Fibroblast of skin of right quadriceps (primary cell): Measurements from ENCODE around the gene ABCB4.
"Not testable (repeated sequence)": the region's sequence is repeated elsewhere in the genome, so short reads cannot be mapped to it uniquely, and the experiment has no call there.

Experiments
- DNase-seq: peaks from one replicate; pipeline ENCODE4 v3.0.0-alpha.2; 2013

ABCB4 gene

DNA sequence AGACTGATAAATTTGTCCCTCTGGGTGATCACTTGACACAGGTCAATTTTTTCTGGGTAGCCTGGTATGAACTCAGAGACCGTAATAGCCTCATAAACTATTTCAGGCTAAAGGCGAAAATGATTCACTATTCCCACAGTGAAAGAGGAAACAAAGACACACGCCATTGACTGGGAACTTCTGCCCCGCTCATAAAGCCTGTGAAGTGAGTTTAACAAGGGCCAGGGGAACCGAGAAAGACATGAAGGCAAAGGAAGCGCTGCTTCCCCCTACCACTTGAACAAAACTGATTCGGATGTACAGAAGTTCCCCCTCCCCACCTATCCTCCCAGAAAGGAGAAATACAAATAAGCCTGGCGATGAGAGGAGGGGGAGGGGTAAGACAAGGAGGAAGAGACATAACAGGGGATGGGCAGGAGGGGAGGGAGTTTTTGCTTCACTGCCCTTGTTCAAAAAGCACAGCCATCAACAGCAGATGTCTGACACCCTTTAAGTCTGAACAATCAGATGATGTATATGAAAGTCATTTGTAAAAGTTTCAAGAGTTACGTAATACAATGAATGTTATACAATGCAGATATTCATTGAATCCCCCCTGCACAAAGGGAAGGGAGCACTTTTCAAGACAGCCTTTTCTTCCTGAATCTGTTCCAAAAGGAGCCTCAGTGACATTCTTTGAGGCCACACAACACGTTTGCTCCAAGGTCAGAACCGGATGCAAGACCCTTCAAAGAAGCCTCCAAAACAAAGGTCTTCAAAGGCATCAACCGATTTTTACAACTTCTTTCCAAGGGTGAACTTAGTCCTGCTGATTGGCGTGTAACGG, 734 bp downstream of the ABCB4 start:
- DNase-seq, result peak; percentile 52

DNA sequence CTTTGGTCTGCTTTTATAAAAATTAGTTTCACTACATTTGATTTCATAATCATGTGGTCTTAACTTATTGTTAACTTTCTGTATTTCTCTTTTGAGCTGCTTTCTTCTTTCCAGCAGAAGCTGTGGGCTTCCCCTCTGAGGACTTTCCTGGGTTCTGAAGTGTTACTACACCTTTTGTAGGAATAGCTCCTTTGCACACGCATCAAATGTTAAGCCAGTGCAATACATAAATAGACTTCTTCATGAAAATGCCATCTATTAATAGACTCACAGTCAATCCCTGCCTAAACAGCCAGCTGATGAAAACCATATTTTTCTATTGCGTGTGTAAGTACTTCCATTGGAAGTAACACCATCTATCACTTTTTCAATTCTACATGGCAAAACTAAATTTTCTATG, 1.5 kb downstream of the ABCB4 start:
- DNase-seq, result peak; percentile 29

DNA sequence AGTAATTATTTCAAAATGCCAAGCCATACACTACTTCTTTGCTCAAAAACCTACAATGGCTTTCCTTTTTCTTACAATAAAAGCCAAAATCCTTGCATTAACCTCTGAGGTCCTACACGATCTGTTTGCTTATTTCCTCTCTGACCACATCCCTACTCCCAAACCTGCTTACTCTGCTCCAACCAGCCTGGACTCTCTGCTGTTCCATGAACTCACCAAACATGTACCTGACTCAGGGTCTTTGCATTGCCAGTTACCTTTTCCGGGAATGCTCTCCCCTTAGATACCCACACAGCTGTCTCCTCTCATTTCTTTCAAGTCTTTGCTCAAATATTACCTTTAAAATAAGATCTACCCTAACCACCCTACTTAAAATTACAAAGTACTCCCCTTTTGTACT, 2.3 kb downstream of the ABCB4 start:
- no peak for DNase-seq

DNA sequence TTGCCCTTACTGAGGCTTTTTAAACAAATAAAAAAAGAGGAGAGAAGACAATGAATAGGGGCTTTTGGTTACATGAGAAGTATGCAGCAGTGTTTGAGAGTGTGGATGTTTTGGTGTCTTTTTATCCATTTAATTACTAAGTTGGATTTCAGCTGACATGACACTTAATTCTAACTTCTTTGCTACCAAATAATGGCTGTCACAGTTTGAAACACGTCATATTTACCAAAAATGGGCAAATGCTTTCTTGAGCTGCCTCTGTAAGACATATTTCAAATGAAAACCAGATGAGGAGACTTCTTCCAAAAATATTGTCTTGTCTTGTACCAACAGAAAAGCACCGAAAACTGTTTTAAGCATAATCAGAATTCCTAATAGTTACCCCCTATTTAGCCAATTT, 4.0 kb downstream of the ABCB4 start:
- DNase-seq, result no peak

DNA sequence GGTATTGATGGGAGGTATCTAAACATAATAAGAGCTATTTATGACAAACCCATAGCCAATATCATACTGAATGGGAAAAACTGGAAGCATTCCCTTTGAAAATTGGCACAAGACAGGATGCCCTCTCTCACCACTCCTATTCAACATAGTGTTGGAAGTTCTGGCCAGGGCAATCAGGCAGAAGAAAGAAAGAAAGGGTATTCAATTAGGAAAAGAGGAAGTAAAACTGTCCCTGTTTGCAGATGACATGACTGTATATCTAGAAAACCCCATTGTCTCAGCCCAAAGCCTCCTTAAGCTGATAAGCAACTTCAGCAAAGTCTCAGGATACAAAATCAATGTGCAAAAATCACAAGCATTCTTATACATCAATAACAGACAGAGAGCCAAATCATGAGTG, 6.3 kb downstream of the ABCB4 start:
- not testable (repeated sequence) for DNase-seq

DNA sequence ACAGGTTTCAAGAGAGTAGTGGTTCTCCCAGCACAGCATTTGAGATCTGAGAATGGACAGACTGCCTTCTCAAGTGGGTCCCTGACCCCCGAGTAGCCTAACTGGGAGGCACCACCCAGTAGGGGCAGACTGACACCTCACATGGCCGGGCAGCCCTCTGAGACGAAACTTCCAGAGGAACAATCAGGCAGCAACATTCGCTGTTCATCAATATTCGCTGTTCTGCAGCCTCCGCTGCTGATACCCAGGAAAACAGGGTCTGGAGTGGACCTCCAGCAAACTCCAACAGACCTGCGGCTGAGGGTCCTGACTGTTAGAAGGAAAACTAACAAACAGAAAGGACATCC, 10.0 kb downstream of the ABCB4 start:
- not testable (repeated sequence) for DNase-seq

DNA sequence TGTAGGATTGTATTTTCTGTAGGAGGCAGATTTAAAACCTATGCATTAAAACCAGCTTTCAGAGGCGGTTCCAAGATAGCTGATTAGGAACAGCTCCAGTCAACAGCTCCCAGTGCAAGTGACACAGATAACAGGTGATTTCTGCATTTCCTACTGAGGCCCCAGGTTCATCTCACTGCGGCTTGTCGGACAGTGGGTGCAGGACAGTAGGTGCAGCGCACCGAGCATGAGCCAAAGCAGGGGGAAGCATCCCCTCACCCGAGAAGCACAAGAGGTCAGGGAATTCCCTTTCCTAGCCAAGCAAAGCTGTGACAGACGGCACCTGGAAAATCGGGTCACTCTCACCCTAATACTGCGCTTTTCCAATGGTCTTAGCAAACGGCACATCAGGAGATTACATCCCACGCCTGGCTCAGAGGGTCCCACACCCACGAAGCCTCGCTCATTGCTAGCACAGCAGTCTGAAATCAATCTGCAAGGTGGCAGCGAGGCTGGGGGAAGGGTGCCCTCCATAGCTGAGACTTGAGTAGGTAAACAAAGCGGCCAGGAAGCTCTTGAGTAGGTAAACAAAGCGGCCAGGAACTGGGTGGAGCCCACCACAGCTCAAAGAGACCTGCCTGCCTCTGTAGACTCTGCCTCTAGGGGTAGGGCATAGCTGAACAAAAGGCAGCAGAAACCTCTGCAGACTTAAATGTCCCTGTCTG, 10.5 kb downstream of the ABCB4 start:
- not testable (repeated sequence) for DNase-seq

DNA sequence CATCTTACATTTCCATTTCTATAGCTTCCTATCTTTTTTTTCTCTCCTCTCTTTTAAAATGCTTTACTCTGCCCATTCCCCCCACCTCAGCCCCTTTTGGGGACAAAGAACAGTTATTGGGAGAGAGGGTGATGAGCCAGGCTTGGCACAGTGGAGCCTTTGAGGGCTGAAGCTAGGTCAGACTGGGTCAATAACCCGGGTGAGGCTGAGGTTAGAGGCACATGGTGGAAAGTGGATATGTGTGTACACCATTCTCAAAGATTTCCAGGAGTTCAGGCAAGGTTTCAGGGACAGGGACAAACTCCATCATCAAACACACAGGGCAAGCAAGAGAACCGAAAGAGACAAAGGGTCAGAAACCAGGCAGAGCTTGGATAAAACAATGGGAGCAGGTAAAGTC, 11.5 kb downstream of the ABCB4 start:
- no peak for DNase-seq

DNA sequence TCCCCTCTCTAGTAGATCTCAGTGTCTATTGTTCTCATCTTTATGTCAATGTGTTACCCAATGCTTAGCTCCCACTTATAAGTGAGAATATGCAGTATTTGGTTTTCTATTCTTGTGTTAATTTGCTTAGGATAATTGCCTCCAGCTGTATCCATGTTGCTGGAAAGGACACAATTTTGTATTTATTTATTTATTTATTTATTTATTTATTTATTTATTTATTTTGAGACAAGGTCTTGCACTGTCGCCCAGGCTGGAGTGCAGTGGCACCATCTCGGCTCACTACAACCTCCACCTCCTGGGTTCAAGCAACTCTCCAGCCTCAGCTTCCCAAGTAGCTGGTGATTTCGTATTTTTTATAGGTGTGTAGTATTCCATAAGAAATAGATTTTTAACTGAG, 15.0 kb downstream of the ABCB4 start:
- not testable (repeated sequence) for DNase-seq

DNA sequence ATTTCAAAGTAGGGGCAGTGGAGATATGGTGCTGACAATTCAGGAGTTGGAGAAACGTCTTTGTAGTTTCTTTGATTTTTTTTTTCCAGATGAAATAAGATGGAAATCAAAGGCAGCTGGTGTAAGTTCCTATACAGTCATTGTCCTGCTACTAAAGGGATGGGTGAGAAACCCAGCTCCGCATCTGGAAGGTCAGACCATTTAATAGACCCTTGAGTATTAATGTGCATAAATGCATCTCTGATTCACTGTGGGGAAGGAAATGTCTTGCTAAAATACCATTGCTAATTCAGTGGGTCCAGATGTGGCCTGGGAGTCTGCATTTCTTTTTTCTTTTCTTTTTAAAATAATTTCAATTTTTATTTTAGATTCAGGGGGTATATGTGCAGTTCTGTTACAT, 15.5 kb downstream of the ABCB4 start:
- no peak for DNase-seq

DNA sequence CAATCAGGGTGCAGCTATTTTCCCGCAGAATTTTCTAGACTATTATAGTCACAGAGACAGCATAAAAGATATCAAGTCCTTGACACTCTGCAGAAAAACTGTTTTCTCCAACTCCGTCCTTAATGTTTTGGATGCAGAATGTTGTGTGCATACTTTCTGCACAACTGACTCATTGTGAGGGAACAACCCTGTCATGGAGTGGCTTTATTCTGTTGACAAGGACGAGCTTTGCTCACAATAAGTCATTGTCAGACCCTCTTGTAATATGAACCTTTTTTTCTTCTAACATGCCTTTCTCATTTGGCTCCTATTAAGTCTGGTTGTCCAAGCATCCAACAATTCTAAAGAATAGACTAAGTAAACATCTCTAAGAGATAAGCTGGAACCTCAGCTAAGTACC, 17.3 kb downstream of the ABCB4 start:
- no peak for DNase-seq

DNA sequence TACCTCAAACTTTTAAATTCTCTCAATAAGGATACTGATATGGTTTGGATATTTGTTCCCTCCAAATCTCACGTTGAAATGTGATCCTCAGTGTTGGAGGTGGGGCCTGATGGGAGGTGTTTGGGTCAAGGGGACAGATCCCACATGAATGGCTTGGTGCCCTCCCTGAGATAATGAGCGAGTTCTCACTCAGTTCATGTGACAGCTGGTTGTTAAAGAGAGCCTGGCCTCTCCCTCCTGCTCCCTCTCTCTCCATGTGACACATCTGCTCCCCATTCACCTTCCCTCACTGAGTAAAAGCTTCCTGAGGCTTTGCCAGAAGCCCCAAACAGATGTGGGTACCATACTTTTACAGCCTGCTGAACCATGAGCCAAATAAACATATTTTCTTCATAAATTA, 19.2 kb downstream of the ABCB4 start:
- no peak for DNase-seq

DNA sequence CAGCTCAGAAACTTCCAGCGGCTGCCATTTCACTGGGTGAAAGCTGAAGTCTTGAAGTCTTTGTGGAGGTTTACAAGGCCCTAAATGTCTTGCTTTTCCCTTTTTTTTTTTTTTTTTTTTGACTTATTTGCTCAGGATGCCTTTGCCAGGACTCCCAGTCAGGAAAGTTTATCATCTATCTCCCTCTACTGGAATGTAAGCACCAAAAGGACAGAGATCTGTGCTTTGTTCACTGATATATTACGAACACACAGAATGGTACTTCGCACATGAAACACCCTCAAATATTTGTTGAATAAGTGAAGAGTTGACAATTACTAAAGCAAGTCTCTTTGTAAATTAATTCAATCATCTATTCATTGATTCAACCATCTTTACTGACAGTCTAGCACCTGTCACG, 23.2 kb downstream of the ABCB4 start:
- DNase-seq, result no peak

DNA sequence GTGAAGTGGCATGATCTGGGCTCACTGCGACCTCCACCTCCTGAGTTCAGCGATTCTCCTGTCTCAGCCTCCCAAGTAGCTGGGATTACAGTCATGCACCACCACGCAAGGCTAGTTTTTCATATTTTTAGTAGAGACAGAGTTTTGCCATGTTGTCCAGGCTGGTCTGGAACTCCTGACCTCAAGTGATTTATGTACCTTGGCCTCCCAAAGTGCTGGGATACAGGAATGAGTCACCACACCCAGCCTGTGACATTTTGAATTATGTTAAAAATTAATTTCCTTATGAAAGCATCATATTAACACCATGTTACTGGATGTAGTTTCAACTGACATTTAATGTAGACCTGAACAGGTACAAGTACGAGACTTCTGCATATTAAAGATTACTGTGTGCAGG, 24.3 kb downstream of the ABCB4 start:
- DNase-seq, result no peak

DNA sequence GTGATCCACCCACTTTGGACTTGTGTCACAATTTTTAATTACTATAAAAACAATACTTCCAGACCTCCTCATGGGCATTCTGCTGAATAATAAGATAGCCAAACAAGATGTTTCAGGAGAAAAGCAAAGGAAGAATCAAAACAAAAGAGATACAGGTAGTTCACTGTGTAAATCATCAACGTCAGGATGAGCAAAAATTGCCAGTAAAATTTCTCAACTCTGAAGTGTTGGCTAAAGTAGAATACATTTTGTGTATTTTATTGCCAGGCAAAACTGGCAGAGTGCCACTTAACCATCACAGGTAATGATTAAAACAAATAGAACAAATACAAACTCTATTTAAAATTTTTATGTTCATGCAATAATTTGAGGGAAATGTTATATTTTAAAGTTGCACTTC, 24.8 kb downstream of the ABCB4 start:
- no peak for DNase-seq

DNA sequence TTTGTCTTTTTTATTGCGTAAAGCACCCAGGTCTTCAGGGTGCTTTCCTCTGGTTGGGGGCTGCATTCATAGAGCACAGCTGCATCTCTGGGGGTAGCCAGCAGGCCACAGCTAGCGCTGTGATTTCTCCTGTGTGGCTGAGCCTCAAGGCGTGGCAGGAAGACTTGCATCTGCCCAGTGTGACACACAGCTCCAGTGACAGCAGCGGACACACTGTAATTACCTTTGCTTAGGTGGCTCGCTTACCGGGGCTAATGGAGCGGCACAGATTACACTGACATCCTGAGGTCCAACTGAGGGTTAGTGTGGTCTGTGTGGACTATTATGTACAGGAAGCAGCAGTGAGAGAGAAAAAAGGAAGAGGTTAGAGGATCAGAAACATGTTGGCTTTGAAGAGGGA, 27.1 kb downstream of the ABCB4 start:
- DNase-seq, result no peak

DNA sequence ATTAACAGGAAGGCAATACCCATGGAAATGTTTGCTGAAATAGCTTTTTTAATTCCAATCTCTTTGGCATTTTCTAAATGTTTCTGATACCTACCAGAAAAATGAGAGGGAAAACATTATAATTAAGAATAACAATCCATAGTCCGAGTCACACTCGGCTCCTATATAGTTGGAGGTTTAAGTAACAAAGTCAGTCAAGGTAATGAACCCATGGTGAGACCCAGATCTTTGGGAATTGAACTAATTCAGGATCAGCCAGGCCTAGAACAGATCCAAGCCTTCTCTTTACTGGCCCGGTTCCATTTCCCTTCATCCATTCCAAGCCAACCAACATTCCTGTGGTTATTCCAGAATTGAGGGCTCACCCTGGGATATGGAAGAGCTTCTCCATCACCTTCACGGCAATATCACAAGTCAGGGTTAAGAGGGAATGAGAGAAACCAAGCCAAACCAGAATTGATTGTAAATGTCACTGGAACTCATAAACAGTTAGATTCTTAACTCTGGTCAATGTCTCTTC, 28.3 kb downstream of the ABCB4 start:
- DNase-seq, result peak; percentile 41

DNA sequence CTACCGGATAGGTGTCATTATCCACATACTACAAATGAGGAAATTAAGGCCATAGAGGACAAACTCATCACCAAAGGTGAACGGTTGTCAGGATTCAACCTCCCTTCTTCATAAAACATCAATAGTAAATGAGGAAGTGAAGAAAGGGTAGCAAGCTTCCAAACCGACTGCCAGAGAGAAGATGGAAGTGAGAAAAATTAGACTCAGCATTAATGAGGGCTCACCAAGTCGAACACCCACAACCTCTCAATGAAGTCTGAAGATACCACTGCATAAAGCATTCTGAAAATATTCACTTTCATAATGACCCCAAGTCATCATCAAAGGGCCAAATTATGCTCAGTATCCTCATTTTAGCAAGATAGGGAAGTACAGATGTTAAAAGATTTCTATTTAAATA, 29.6 kb downstream of the ABCB4 start:
- no peak for DNase-seq

DNA sequence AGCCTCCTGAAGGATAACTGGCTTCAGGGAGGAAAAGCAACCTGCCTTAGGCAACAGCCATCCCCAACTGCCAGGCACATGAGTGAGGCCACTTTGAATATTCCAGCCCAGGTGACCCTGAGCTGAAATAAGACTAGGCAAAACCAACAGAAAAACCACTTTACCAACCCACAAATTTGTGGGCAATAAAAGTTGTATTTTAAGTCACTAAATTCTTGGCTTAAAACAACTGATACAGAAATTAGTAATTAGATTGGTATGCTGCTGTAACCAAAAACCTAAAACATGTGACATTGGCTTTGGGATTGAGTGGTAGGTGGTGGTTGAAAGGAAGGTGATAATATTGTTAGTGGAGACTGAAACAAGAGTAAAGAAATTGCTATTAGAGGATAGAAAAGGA, 39.9 kb downstream of the ABCB4 start:
- peak; percentile 18 for DNase-seq

DNA sequence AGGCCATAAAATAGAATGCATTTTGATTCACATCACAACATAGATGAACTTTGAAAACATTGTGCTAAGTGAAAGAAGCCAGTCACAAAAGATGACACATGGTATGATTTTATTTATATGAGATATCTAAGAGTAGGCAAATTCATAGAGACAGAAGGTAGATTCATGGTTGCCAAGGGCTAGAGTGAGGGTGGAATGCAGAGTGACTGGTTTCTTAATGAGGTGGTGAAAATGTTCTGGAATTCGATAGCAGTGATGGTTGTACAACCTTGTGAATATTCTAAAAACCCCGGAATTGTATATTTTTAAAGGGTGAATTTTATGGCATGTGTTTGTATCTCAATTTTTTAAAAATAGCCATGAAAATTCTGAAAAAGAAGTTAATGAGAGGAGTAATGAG, 42.9 kb downstream of the ABCB4 start:
- DNase-seq, result no peak

DNA sequence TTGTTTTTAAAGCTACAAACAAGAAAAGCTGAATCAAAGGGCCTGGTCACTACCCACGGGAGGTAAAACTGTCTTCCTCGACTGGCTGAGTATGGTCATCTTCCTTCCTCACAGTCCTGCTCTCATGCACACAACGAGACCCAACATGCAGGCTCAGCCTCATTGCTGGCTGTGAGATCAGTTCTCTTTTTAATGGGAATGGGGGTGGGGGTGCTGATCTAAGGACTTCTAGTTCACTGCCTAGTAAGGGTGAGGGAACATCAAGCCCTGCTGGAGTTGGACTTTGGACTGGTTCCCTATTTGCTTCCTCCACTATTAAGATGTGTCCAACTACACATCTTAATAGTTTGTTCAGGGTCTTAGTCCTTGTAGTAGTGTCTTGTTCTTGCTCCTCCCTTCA, 48.2 kb downstream of the ABCB4 start:
- DNase-seq, result no peak

DNA sequence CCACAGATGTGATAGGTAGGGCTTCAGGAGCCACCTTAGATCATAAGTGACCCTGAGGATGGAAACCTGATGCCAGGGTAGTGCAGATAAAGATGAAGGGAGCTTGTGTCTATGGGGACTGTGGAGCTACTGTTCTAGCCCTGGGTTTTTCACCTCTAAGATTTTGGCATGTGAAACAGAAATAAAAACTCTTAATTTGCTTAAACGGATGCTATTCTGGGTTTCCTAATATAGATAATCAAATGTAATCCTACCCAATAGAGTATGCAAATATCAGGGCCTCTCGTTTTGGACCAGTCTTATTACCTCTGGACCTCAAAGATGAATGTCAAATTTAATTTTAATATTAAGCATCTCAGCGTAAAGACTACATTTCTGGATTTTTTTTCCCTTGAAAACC, 49.3 kb downstream of the ABCB4 start:
- no peak for DNase-seq

DNA sequence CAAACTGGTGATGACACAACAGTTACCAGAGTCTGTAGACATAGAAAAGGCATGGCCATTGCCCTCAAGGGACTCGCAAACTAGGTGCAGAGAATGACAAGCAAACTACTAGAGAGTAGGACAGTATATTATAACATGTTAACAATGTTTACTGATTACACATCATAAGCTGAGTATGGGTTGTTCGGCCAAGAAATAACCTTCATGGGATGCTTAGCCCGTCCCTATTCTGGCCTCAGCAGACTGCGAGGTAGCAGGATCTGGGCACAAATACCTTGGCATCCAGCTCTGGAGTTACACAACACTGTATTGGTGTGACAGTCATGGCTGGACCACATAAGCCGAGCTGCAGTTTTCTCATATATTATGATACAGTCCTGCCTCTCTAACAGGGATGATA, 51.4 kb downstream of the ABCB4 start:
- no peak for DNase-seq

DNA sequence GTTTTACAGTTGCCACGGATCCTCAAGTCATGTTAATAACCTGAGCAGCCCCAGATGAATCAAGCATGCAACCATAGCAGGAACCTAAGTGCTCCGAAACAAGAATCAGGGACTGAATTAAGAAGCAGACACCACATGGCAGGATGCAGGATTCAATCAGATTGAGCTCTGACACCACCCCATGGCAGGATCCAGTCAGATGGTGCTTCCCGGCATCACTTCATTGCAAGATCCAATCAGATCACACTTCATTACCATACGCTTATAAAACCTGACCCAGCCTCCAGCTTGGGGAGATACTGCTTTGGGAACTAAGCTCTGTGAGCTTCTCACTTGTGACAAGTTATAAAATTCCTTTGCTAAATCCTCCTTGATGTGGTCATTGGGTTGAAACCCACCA, 55.3 kb downstream of the ABCB4 start:
- no peak for DNase-seq
